Smooth muscle cell (in vitro differentiated cells): Measurements from ENCODE around the gene VTCN1. TPM values are rescaled to one million over a fixed set of nuclear protein-coding genes. Genes with fewer than 3 reads are reported as not detected.

Source experiments
- DNase-seq: peaks from one replicate; lab custom pipeline; 2025; ENCODE audit not compliant: unreplicated experiment; lab: John Stamatoyannopoulos, UW
- H2AFZ ChIP-seq: fragments of 200-600 bp; sonication (generic); 2 replicates; pipeline ENCODE4 v1.6.0; 2016; ENCODE audit warnings: antibody characterized with exemption, low read depth, mild to moderate bottlenecking
- H3F3A ChIP-seq: fragments of 200-600 bp; sonication (generic); 2 replicates; pipeline ENCODE4 v1.6.0; 2017; ENCODE audit warnings: antibody characterized with exemption, low read depth
- H3K27ac ChIP-seq: fragments of 200-600 bp; sonication (generic); 2 replicates; pipeline ENCODE4 v1.5.1; 2016; ENCODE audit warnings: low read depth, mild to moderate bottlenecking
- H3K27me3 ChIP-seq: fragments of 200-600 bp; sonication (generic); 2 replicates; pipeline ENCODE4 v1.6.1; 2016; ENCODE audit warnings: low read depth, mild to moderate bottlenecking
- H3K36me3 ChIP-seq: fragments of 200-600 bp; sonication (generic); 2 replicates; pipeline ENCODE4 v1.5.1; 2016; ENCODE audit warnings: low read depth
- H3K4me1 ChIP-seq: fragments of 200-600 bp; sonication (generic); 2 replicates; pipeline ENCODE4 v1.5.1; 2016; ENCODE audit warnings: low read depth
- H3K4me2 ChIP-seq: fragments of 200-600 bp; sonication (generic); 2 replicates; pipeline ENCODE4 v1.6.0; 2016; ENCODE audit warnings: mild to moderate bottlenecking
- H3K4me3 ChIP-seq: fragments of 200-600 bp; sonication (generic); 2 replicates; pipeline ENCODE4 v1.5.1; 2016; ENCODE audit warnings: mild to moderate bottlenecking
- H3K79me2 ChIP-seq: fragments of 200-600 bp; sonication (generic); 2 replicates; pipeline ENCODE4 v1.6.0; 2016; ENCODE audit warnings: low read depth, mild to moderate bottlenecking
- H3K9ac ChIP-seq: fragments of 200-600 bp; sonication (generic); 2 replicates; pipeline ENCODE4 v1.6.0; 2016; ENCODE audit warnings: low read depth
- H3K9me3 ChIP-seq: fragments of 200-600 bp; sonication (generic); replicated peaks from 2 replicates; pipeline ENCODE4 v1.5.1; 2016; ENCODE audit warnings: low read depth
- H4K20me1 ChIP-seq: fragments of 200-600 bp; sonication (generic); 2 replicates; pipeline ENCODE4 v1.6.0; 2016; ENCODE audit warnings: low read depth
- CTCF ChIP-seq: fragments of 200-600 bp; sonication (generic); IDR thresholded peaks from 2 replicates; pipeline ENCODE4 v1.5.1; 2017; ENCODE audit warnings: borderline replicate concordance, mild to moderate bottlenecking, antibody characterized with exemption; ENCODE audit not compliant: insufficient read depth, poor library complexity, severe bottlenecking
- WGBS: methylation state at CpG from one replicate; pipeline ENCODE4 v1.1.7; 2016; ENCODE audit warnings: low lambda C conversion rate; 5-methylcytosine and 5-hydroxymethylcytosine counted together
- polyA plus RNA-seq: library from polyadenylated mRNA; unstranded; fragments of >200 nt; fragmentation: Nextera tagmentation; extraction: Ambion mirVana; gene quantifications from 2 replicates; pipeline ENCODE4 v1.2.1, GENCODE V29; 2016
- total RNA-seq: library from RNA; depleted of rRNA; stranded (reverse); fragments of >200 nt; gene quantifications from 2 replicates; pipeline ENCODE4 v1.2.3, GENCODE V29; 2014

VTCN1 gene
- total and polyA plus RNA-seq, 2 experiments from 2014 or later = 7.1 to 33.0 TPM

GRCh38 chr1:117101334-117101733, 109.4 kb downstream of the VTCN1 start:
- DNase-seq = no peak
- 94% methylated on average over 1 of the region's 1 CpG for WGBS
- no peak for TF ChIP-seq CTCF

GRCh38 chr1:117098287-117098890, 112.3 kb downstream of the VTCN1 start:
- Histone ChIP-seq H3F3A (no peaks in the 10 kb centered on the region), H3K27me3 (no peaks in the 10 kb centered on the region), H3K4me1 (peaks cover 5% of the 10 kb centered on the region), H3K36me3 (no peaks in the 10 kb centered on the region), H3K4me2 (no peak overlapping the region), H3K27ac (peak overlapping the region; percentile 50), H4K20me1 (no peaks in the 10 kb centered on the region), H3K4me3 (no peak overlapping the region), H3K79me2 (no peaks in the 10 kb centered on the region), H3K9ac (peak overlapping the region; percentile 48), H2AFZ (no peak overlapping the region), H3K9me3 (no peaks in the 10 kb centered on the region)
- DNase-seq = no peak
- 82% methylated on average over 4 of the region's 4 CpGs for WGBS
- no peak for TF ChIP-seq CTCF

More at GRCh38 chr1:117101334-117101733, 109.4 kb downstream of the VTCN1 start:
- no peak overlapping the region for H2AFZ ChIP-seq
- H3K36me3 ChIP-seq = no peaks in the 10 kb centered on the region
- no peaks in the 10 kb centered on the region for H3K27me3 ChIP-seq
- no peaks in the 10 kb centered on the region for H3K79me2 ChIP-seq
- no peaks in the 10 kb centered on the region for H3F3A ChIP-seq
- no peaks in the 10 kb centered on the region for H4K20me1 ChIP-seq
- no peak overlapping the region for H3K27ac ChIP-seq
- no peak overlapping the region for H3K4me2 ChIP-seq
- H3K9ac ChIP-seq = no peak overlapping the region
- H3K4me3 ChIP-seq = no peak overlapping the region
- no peaks in the 10 kb centered on the region for H3K9me3 ChIP-seq
- no peaks in the 10 kb centered on the region for H3K4me1 ChIP-seq

- Histone ChIP-seq H3K4me1 (peaks cover 5% of the 10 kb centered on the region), H3K4me2 (no peak overlapping the region)
- no peak for DNase-seq
Measured at GRCh38 chr1:117097443-117097842, 113.3 kb downstream of the VTCN1 start.

More at GRCh38 chr1:117097443-117097842, 113.3 kb downstream of the VTCN1 start:
- peaks cover 3% of the 10 kb centered on the region for H3F3A ChIP-seq
- no peaks in the 10 kb centered on the region for H3K36me3 ChIP-seq
- no peaks in the 10 kb centered on the region for H3K27me3 ChIP-seq
- peak overlapping the region; percentile 48 for H3K9ac ChIP-seq
- H4K20me1 ChIP-seq = no peaks in the 10 kb centered on the region
- no peaks in the 10 kb centered on the region for H3K79me2 ChIP-seq
- no peak overlapping the region for H2AFZ ChIP-seq
- TF ChIP-seq CTCF = no peak
- no peak overlapping the region for H3K4me3 ChIP-seq
- 84% methylated on average over 4 of the region's 4 CpGs for WGBS
- no peaks in the 10 kb centered on the region for H3K9me3 ChIP-seq
- peak overlapping the region; percentile 50 for H3K27ac ChIP-seq
